Endodermal cell (in vitro differentiated cells): ENCODE results near the gene PSMG4. TPM values are rescaled to one million over a fixed set of nuclear protein-coding genes. Genes with fewer than 3 reads are reported as not detected.

ENCODE experiments used
- DNase-seq: peaks from one replicate; pipeline ENCODE4 v3.0.0-alpha.2; 2017
- H3K27ac ChIP-seq: 2 replicates; pipeline ENCODE4 v1.5.1; 2013; ENCODE audit warnings: mild to moderate bottlenecking, low read depth, low read length, moderate library complexity
- H3K27me3 ChIP-seq: 2 replicates; pipeline ENCODE4 v1.6.1; 2013; ENCODE audit warnings: mild to moderate bottlenecking, low read length, moderate library complexity; ENCODE audit not compliant: insufficient read depth, control insufficient read depth, poor library complexity, severe bottlenecking
- H3K36me3 ChIP-seq: 2 replicates; pipeline ENCODE4 v1.7.0; 2013; ENCODE audit warnings: mild to moderate bottlenecking, low read length, moderate library complexity; ENCODE audit not compliant: control insufficient read depth, insufficient read depth
- H3K4me1 ChIP-seq: one replicate; pipeline ENCODE4 v1.7.0; 2013; ENCODE audit warnings: low read length; ENCODE audit not compliant: control insufficient read depth, insufficient read depth
- H3K4me3 ChIP-seq: 2 replicates; pipeline ENCODE4 v1.5.1; 2013; ENCODE audit warnings: mild to moderate bottlenecking, low read length, moderate library complexity
- H3K9ac ChIP-seq: 2 replicates; pipeline ENCODE4 v1.6.1; 2013; ENCODE audit warnings: mild to moderate bottlenecking, low read length, moderate library complexity; ENCODE audit not compliant: poor library complexity, severe bottlenecking; ENCODE audit errors: extremely low read depth
- H3K9me3 ChIP-seq: 2 replicates; pipeline ENCODE4 v1.6.1; 2013; ENCODE audit warnings: mild to moderate bottlenecking, low read length, moderate library complexity; ENCODE audit not compliant: control insufficient read depth
- H3K27ac Mint-ChIP-seq: 2 replicates; pipeline ENCODE4 v1.8.0; 2020; ENCODE audit warnings: mixed read lengths
- H3K27me3 Mint-ChIP-seq: 2 replicates; pipeline ENCODE4 v1.8.0; 2021; ENCODE audit warnings: mild to moderate bottlenecking, mixed read lengths; ENCODE audit not compliant: insufficient read depth
- H3K36me3 Mint-ChIP-seq: 2 replicates; pipeline ENCODE4 v1.8.0; 2020; ENCODE audit warnings: low read depth, mixed read lengths
- H3K4me1 Mint-ChIP-seq: 2 replicates; pipeline ENCODE4 v1.8.0; 2020; ENCODE audit warnings: mixed read lengths
- H3K4me3 Mint-ChIP-seq: 2 replicates; pipeline ENCODE4 v1.8.0; 2020; ENCODE audit warnings: mild to moderate bottlenecking, moderate library complexity, mixed read lengths
- H3K9me3 Mint-ChIP-seq: 2 replicates; pipeline ENCODE4 v1.8.0; 2020; ENCODE audit warnings: mild to moderate bottlenecking, mixed read lengths
- CTCF ChIP-seq: fragments of 200-600 bp; sonication (generic); conservative IDR thresholded peaks from 2 replicates; pipeline ENCODE4 v1.5.0; 2021; ENCODE audit warnings: antibody characterized with exemption, mild to moderate bottlenecking
- WGBS, 2 experiments: methylation state at CpG; one replicate each; pipeline versions ENCODE4 v1.1.5 to v1.1.7; 2013; ENCODE audit warnings: missing lambda C conversion rate in 2 of 2, mixed read lengths in 1 of 2; ENCODE audit not compliant: insufficient coverage in 1 of 2, insufficient read length in 1 of 2; 5-methylcytosine and 5-hydroxymethylcytosine counted together
- total RNA-seq, 2 donors: library from RNA; stranded (reverse); fragmentation: NEBNext Ultra II Directional in 1 of 2; extraction: Animal tissue kit (Norgen Biotek cat#: 25700) in 1 of 2; gene quantifications; 2 replicates in 1 of 2; 3 replicates in 1 of 2; pipeline ENCODE4 v1.2.1, GENCODE V29; 2021

The PSMG4 gene
- total RNA-seq, 2 donors from 2014 or later = 16.0 to 21.5 TPM

- H3K27ac Mint-ChIP-seq = no peak overlapping the region
- peak; percentile 29 for DNase-seq
- H3K4me1 Mint-ChIP-seq = peaks cover 10% of the 10 kb centered on the region
These were observed 37.8 kb downstream of the PSMG4 start for GRCh38 chr6:3296537-3296936.

GRCh38 chr6:3297006-3297405 is 38.3 kb downstream of the PSMG4 start:
- Histone ChIP-seq H3K4me1 (no peaks in the 10 kb centered on the region), H3K4me3 (no peak overlapping the region), H3K27ac (peak overlapping the region; percentile 47), H3K9ac (no peak overlapping the region), H3K36me3 (no peaks in the 10 kb centered on the region), H3K27me3 (no peaks in the 10 kb centered on the region), H3K9me3 (no peaks in the 10 kb centered on the region)
- H3K4me1 Mint-ChIP-seq = peaks cover 10% of the 10 kb centered on the region
- H3K9me3 Mint-ChIP-seq = peaks cover 2% of the 10 kb centered on the region
- DNase-seq = peak; percentile 22
- WGBS, 2 experiments = 92 to 97% methylated on average over 8 to 9 of the region's 9 CpGs
- H3K27me3 Mint-ChIP-seq = no peaks in the 10 kb centered on the region
- no peak overlapping the region for H3K27ac Mint-ChIP-seq
- no peaks in the 10 kb centered on the region for H3K36me3 Mint-ChIP-seq
- H3K4me3 Mint-ChIP-seq = no peak overlapping the region
- TF ChIP-seq CTCF = no peak

More at GRCh38 chr6:3296537-3296936, 37.8 kb downstream of the PSMG4 start:
- Histone ChIP-seq H3K4me1 (no peaks in the 10 kb centered on the region), H3K9me3 (no peaks in the 10 kb centered on the region), H3K36me3 (no peaks in the 10 kb centered on the region), H3K4me3 (no peak overlapping the region), H3K27me3 (no peaks in the 10 kb centered on the region), H3K9ac (no peak overlapping the region), H3K27ac (no peak overlapping the region)
- H3K27me3 Mint-ChIP-seq = no peaks in the 10 kb centered on the region
- H3K4me3 Mint-ChIP-seq = no peak overlapping the region
- H3K9me3 Mint-ChIP-seq = no peaks in the 10 kb centered on the region
- no peak for TF ChIP-seq CTCF
- 92 to 97% methylated on average over 11 of the region's 11 CpGs for WGBS, 2 experiments
- no peaks in the 10 kb centered on the region for H3K36me3 Mint-ChIP-seq

- no peaks in the 10 kb centered on the region for H3K9me3 ChIP-seq
- Mint-ChIP-seq H3K36me3 (no peaks in the 10 kb centered on the region), H3K9me3 (peaks cover 6% of the 10 kb centered on the region), H3K27me3 (no peaks in the 10 kb centered on the region), H3K27ac (no peak overlapping the region), H3K4me1 (peaks cover 10% of the 10 kb centered on the region), H3K4me3 (no peak overlapping the region)
- no peaks in the 10 kb centered on the region for H3K27me3 ChIP-seq
- H3K27ac ChIP-seq = no peak overlapping the region
- peak; percentile 50 for DNase-seq
- no peaks in the 10 kb centered on the region for H3K36me3 ChIP-seq
- H3K4me1 ChIP-seq = no peaks in the 10 kb centered on the region
- WGBS, 2 experiments = 92 to 95% methylated on average over 10 to 11 of the region's 11 CpGs
- peak; percentile 41 for TF ChIP-seq CTCF
- H3K9ac ChIP-seq = no peak overlapping the region
- H3K4me3 ChIP-seq = no peak overlapping the region
These were observed 39.2 kb downstream of the PSMG4 start for GRCh38 chr6:3297909-3298308.
